Putamen (tissue), 1 donor: ENCODE results near the gene DIO3.
"Not testable (repeated sequence)": the region's sequence is repeated elsewhere in the genome, so short reads cannot be mapped to it uniquely, and the experiment has no call there.

Experiments
- DNase-seq: peaks from one replicate; pipeline ENCODE4 v3.0.0-alpha.2; 2016; ENCODE audit warnings: low spot score

Gene DIO3

GRCh38 chr14:101542391-101542790, 18.9 kb upstream of the DIO3 start:
- no peak for DNase-seq

GRCh38 chr14:101543814-101544213, 17.5 kb upstream of the DIO3 start:
- no peak for DNase-seq

DNA sequence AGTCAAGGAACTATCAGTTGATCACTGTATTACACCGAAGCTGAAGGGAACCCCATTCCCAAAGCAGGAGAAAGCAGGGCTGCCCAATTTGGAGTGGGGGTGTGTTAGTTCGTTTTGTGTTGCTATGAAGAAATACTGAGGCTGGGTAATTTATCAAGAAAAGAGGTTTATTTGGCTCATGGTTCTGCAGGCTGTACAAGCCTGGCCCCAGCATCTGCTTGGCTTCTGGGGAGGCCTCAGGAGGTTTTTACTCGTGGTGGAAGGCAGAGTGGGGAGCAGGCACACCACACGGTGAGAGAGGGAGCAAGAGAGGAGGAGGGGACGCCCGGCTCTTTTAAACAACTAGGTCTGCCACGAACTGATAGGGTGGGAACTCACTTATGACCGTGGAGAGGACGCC, 16.7 kb upstream of the DIO3 start:
- DNase-seq, result no peak

DNA sequence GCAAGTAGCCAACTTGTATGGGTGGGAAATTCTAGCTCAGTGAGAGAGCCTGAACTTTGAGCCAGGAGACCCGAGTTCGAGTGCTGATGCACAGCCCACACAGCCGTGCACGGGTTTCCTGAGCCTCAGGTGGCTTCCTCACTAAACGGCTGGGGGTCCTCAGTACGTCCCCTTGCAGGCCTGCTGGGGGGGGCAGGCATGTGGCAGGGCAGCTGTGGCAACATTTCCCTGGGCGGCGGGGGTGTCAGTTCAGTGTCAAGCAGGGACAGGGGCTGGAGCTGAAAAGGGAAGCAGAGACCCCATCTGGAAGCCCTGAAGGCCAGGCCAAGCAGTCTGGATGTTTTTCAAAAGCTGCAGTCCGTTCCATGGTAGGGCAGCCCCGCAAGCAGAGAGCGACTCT, 14.6 kb upstream of the DIO3 start:
- DNase-seq, result no peak

DNA sequence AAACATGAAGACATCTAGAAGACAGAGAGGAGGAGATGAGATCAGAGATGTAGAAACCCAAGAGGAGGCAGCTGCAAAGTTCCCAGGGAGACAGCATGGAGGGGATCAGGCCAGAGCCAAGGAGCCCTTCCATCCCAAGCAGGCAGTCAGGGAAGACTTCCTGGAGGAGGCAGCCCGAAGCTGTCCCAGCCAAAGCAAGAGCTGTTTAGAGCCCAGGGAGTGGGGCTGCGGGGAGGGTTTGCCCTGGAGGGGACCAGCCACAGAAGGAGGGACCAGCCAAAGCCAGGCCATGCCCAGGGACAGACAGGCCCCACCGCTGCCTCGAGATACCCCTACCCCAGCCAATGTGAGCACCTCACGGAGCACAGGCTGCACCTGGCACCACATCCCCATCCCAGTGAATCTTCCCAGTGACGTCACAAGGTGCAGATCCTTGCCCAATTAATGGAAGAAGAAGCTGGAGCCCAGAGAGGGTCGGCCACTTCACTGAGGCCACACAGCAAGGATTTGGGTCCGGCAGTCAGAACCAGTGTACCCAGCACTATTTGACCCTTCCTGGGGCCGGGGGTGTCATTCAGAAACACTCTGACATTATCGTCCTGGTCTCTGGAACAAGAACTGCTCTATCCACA, 14.1 kb upstream of the DIO3 start:
- DNase-seq, result no peak

- no peak for DNase-seq
These were observed 13.2 kb upstream of the DIO3 start for GRCh38 chr14:101547961-101548669.

- DNase-seq, result no peak
These were observed 12.6 kb upstream of the DIO3 start for GRCh38 chr14:101548710-101549109.

- DNase-seq, result no peak
These were observed 12.1 kb upstream of the DIO3 start for GRCh38 chr14:101549154-101549553.

GRCh38 chr14:101550202-101550912, 10.9 kb upstream of the DIO3 start:
- DNase-seq, result not testable (repeated sequence)

DNA sequence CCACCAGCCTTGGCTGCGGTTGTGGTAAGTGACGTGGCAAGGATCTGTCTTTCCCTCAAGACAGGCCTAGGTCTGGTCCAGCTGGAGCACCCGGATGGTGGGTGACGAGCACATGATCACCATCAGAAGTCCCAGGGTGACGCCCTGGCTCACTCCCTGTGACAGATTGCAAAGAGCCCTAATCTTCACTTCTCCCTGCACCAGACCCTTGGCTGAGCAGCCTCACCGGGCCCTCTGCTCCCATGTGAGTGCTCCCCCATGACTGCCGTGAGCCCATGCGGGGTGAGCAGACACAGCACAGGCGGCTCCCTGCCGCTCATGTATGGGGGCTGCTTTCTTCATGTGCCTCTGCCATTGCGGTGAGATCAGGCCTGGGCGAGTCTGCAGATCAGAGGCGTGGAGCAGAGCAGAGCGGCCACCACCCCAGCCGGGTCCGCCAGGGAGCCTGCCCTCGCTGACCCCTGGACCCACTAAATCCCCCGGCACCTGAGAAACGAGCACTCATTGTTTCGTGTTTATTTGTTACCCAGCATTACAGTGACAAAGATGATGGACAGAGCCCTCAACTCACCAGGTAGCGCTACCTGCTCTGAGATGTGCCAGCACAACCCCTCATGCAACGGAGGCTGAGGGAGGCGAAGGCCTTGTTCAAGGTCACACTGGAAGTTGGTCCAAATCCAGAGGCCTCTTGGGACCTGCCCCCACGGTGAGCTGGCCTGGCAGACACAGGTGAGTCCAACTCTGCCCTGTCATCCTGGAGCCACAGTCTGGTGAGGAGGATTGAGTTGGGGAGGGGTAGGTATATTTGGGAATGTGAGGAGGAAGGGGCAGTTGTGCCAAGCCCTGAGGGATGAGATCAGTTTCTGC, 9.3 kb upstream of the DIO3 start:
- no peak for DNase-seq

GRCh38 chr14:101552786-101553231, 8.5 kb upstream of the DIO3 start:
- no peak for DNase-seq

- DNase-seq, result no peak
These were observed 7.9 kb upstream of the DIO3 start for GRCh38 chr14:101553393-101553792.

GRCh38 chr14:101553931-101554330, 7.4 kb upstream of the DIO3 start:
- DNase-seq, result no peak

GRCh38 chr14:101554991-101555668, 6.2 kb upstream of the DIO3 start:
- DNase-seq, result no peak

GRCh38 chr14:101555669-101556043, 5.6 kb upstream of the DIO3 start:
- DNase-seq, result not testable (repeated sequence)

GRCh38 chr14:101556131-101556530, 5.2 kb upstream of the DIO3 start:
- DNase-seq, result no peak

- DNase-seq, result no peak
These were observed 4.6 kb upstream of the DIO3 start for GRCh38 chr14:101556566-101557320.

DNA sequence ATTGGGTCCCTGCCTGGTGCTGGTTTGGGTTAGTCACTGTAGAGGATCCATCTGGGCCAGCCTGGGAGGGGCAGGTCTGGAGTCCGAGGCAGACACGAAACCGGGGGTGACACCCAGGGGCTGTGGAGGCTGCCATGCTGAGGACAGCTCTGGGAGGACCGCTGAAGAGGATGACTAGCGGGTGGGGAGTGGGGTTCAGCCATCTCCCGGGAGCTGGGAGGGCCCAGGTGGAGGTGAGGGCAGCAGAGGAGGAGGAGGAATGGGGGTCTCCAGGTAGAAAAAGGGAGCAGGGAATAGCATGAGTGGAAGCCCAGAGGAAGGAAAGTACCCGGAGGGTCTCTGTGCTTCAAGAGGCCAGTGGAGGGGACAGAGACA, 4.0 kb upstream of the DIO3 start:
- no peak for DNase-seq

DNA sequence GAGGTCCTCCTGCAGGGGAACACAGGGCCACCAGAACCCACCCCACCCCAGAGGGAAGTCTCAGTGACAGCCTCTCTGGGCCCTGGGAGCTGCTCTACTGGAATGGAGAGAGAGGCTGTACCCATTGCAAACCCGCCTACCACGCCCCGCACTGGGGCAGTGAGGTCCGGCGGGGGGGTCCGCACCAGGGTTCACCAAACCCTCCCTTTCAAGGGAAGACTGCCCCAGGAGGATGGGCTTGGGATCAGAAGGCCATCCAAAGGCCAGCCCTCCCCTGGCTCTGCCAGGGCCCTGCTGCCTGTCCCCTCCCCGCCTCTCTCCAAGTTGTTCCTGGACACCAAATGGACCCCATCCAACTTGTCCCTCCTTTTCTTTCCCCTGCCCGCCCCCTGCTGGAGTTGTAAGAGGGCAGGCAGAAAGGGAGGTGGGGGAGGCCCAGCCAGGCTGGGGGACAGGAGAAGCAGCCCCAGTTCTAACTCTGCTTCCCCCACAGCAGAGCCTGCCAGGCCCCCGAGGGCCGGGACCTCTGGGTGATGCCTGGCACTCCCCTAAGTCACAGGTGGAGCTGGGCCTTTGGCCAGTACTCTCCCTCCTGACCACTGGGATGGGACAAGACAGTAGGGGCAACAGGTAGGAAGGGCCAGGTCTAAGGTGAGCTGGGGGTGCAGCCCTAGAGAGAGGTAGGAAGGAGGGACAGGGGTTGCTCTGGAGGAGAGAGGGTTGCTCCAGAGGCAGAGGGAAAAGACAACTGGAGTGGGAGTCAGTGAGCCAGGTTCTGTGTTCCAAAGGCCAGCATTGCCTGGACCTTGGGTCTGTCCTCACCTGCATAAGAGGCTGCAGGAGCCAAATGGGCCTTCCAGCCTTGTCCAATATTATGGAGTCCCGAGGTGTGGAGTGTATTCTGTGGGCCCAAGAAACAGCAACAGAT, 3.2 kb upstream of the DIO3 start:
- no peak for DNase-seq

- no peak for DNase-seq
These were observed 2.5 kb upstream of the DIO3 start for GRCh38 chr14:101558739-101559240.
